ENCODE measurements around the gene MASP2.

DNA sequence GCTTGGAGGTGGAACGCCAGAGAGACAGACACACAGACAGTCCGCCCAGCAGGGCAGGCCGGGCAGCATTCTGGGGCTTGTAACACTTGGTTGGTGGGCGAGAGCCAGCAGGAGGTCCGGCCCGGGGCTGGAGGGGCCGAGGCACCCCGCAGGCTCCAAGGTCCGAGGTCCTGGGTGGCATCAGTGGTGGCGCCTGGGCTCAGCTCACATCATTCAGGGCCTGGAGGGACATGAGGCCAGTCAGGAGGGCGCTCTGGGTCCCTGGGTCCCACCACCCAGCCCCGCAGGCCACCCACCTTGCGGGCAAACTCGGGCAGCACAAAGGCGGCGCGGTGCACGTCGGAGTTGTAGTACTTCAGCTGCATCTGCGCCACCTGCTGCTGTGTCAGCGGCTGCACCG, 7.6 kb upstream of the MASP2 start:
- TF ChIP-seq ZFP3 (CRISPR knock-in tag; IDR thresholded peaks at IDR 0.05) (no peak), ZNF565 (CRISPR knock-in tag; conservative IDR thresholded peaks at IDR 0.05; ENCODE audit: low read depth) (no peak), ZFP30 (CRISPR knock-in tag; IDR thresholded peaks at IDR 0.05) (no peak)
- TF ChIP-seq, protein P1, sequence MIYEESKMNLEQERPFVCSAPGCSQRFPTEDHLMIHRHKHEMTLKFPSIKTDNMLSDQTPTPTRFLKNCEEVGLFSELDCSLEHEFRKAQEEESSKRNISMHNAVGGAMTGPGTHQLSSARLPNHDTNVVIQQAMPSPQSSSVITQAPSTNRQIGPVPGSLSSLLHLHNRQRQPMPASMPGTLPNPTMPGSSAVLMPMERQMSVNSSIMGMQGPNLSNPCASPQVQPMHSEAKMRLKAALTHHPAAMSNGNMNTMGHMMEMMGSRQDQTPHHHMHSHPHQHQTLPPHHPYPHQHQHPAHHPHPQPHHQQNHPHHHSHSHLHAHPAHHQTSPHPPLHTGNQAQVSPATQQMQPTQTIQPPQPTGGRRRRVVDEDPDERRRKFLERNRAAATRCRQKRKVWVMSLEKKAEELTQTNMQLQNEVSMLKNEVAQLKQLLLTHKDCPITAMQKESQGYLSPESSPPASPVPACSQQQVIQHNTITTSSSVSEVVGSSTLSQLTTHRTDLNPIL (CRISPR knock-in tag; IDR thresholded peaks at IDR 0.05; ENCODE audit: low read depth): no peak

Data from SK-N-SH treated with all-trans-retinoic acid at 6 μM for 48 hours (cell line).